Esophagus muscularis mucosa (tissue), 3 donors: ENCODE measurements around the gene FGF11.

ENCODE experiments used
- POLR2A ChIP-seq: fragments of 450-650 bp; IDR thresholded peaks from one replicate; pipeline ENCODE4 v1.6.1; 2017; ENCODE audit warnings: antibody characterized with exemption, moderate library complexity, mild to moderate bottlenecking, low read depth
- TF ChIP-seq, protein P1 (sequence below), 3 experiments: fragments of 200-600 bp in 2 of 3; fragments of 450-650 bp in 1 of 3; sonication (generic) in 2 of 3; IDR thresholded peaks; one replicate each; pipeline ENCODE4 v1.5.1; 2017 to 2019; ENCODE audit warnings: antibody characterized with exemption in 3 of 3, mild to moderate bottlenecking in 2 of 3, moderate library complexity in 1 of 3

DNA sequence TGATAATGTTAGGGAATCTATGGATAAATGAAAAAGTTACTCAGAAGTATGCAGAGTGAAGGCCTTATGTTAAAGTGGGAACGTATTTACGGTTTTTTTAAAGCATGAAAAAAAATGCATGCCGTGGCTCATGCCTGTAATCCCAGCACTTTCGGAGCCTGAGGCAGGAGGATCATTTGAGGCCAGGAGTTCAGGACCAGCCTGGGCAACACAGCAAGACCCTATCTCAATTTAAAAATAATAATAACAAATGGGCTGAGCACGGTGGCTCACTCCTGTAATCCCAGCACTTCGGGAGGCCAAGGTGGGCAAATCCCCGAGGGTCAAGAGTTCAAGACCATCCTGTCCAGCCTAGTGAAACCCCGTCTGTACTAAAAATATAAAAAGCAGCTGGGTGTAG lies 50.8 kb downstream of the FGF11 start:
- TF ChIP-seq, protein P1, sequence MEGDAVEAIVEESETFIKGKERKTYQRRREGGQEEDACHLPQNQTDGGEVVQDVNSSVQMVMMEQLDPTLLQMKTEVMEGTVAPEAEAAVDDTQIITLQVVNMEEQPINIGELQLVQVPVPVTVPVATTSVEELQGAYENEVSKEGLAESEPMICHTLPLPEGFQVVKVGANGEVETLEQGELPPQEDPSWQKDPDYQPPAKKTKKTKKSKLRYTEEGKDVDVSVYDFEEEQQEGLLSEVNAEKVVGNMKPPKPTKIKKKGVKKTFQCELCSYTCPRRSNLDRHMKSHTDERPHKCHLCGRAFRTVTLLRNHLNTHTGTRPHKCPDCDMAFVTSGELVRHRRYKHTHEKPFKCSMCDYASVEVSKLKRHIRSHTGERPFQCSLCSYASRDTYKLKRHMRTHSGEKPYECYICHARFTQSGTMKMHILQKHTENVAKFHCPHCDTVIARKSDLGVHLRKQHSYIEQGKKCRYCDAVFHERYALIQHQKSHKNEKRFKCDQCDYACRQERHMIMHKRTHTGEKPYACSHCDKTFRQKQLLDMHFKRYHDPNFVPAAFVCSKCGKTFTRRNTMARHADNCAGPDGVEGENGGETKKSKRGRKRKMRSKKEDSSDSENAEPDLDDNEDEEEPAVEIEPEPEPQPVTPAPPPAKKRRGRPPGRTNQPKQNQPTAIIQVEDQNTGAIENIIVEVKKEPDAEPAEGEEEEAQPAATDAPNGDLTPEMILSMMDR (IDR thresholded peaks at IDR 0.05), result no peak
- no peak for TF ChIP-seq POLR2A
